Sigmoid colon (tissue), 7 donors: ENCODE results near the gene SIRT2. TPM values are rescaled to one million over a fixed set of nuclear protein-coding genes. Genes with fewer than 3 reads are reported as not detected.

Source experiments
- DNase-seq: peaks from one replicate; pipeline ENCODE4 v3.0.0-alpha.2; 2019
- H3K27ac ChIP-seq, 4 donors: fragments of 200-600 bp; sonication (generic); one replicate each; pipeline ENCODE4 v1.5.1; 2016 to 2019; ENCODE audit warnings: mild to moderate bottlenecking in 1 of 4
- H3K27me3 ChIP-seq, 3 donors: fragments of 200-600 bp; sonication (generic); one replicate each; pipeline ENCODE4 v1.5.1; 2019; ENCODE audit warnings: mild to moderate bottlenecking in 1 of 3
- H3K36me3 ChIP-seq, 4 donors: fragments of 200-600 bp; sonication (generic); one replicate each; pipeline ENCODE4 v1.5.1; 2016 to 2019
- H3K4me1 ChIP-seq, 4 donors: fragments of 200-600 bp; sonication (generic); one replicate each; pipeline ENCODE4 v1.5.1; 2017 to 2019
- H3K4me3 ChIP-seq, 4 donors: fragments of 200-600 bp; sonication (generic); one replicate each; pipeline ENCODE4 v1.5.1; 2017 to 2019; ENCODE audit warnings: mild to moderate bottlenecking in 2 of 4, moderate library complexity in 1 of 4
- H3K9me3 ChIP-seq, 4 donors: fragments of 200-600 bp in 3 of 4; sonication (generic) in 3 of 4; one replicate each; pipeline versions ENCODE4 v1.5.1 to v1.6.1; 2013 to 2019
- EP300 ChIP-seq, 4 donors: sonication (generic); formaldehyde crosslinking; IDR thresholded peaks; one replicate each; pipeline ENCODE4 v1.6.1; 2017; ENCODE audit warnings: antibody characterized with exemption in 4 of 4
- POLR2A ChIP-seq, 2 donors: fragments of 450-650 bp; IDR thresholded peaks; one replicate each; pipeline ENCODE4 v1.6.1; 2016; ENCODE audit warnings: antibody characterized with exemption in 2 of 2, mild to moderate bottlenecking in 2 of 2, moderate library complexity in 2 of 2
- POLR2AphosphoS5 ChIP-seq, 4 donors: sonication (generic); formaldehyde crosslinking; IDR thresholded peaks; one replicate each; pipeline ENCODE4 v1.6.1; 2017; ENCODE audit warnings: antibody characterized with exemption in 4 of 4
- WGBS, 2 donors: extraction: QIAGEN DNeasy Blood & Tissue Kit; methylation state at CpG; one replicate each; pipeline ENCODE4 v1.1.7; 2013; 5-methylcytosine and 5-hydroxymethylcytosine counted together
- intact Hi-C: fragments of 100-400 bp; cut with DNase I; formaldehyde crosslinking; loops from one replicate; pipeline ENCODE4 v1.15.1; 2023
- polyA plus RNA-seq, 3 donors: library from polyadenylated mRNA; stranded (reverse); fragments of 200-250 nt; gene quantifications; one replicate each; pipeline ENCODE4 v1.2.3, GENCODE V29; 2013
- total RNA-seq, 4 donors: library from RNA; depleted of rRNA; stranded (reverse); fragments of >200 nt; gene quantifications; one replicate each; pipeline ENCODE4 v1.1.0, GENCODE V29; 2016
- TF ChIP-seq, protein P1 (sequence below), 4 experiments: fragments of 450-650 bp in 3 of 4; fragments of 200-600 bp in 1 of 4; IDR thresholded peaks; one replicate each; pipeline ENCODE4 v1.5.1; 2016 to 2019; ENCODE audit warnings: antibody characterized with exemption in 4 of 4, mild to moderate bottlenecking in 3 of 4, moderate library complexity in 2 of 4
- donor health status: healthy with polysubstance abuse.
- donor health status: Bipolar disorder and iron deficiency.
- donor health status: healthy.

SIRT2 gene
- total and polyA plus RNA-seq, 7 donors: 36.2 to 92.7 (median 65.5) TPM

DNA sequence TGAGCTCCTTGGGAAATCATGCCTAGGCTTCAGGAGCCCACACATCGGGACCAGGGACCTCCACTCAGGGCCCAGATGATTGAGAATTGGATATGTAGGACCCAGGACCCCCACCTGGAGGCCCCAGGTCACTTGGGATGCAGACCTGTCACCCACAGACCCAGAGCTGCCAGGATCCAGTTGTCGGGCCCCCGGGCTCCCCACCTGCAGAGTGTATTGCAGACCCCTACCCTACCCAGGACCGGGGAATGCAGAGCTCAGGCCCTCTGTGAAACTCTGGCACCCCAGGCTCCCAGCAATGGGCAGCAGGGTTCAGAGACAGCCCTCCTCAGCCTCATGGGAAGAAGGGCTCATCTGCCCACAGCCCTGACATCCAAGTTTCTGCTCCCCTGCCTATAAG, 6.2 kb upstream of the SIRT2 start:
- Histone ChIP-seq H3K27ac (no peak overlapping the region), H3K4me3 (no peak overlapping the region), H3K9me3 (no peaks in the 10 kb centered on the region), H3K36me3 (peaks cover 0 to 35% (median 22%) of the 10 kb centered on the region in 4 donors), H3K27me3 (peaks cover 0 to 4% (median 0%) of the 10 kb centered on the region in 3 donors), H3K4me1 (peaks cover 0 to 8% (median 7%) of the 10 kb centered on the region in 4 donors)
- WGBS, 2 donors: 93 to 96% methylated on average over 4 of the region's 4 CpGs
- intact Hi-C loops: no loop called here
- TF ChIP-seq POLR2AphosphoS5 (IDR thresholded peaks at IDR 0.05) (no peak), POLR2A (IDR thresholded peaks at IDR 0.05) (no peak), EP300 (IDR thresholded peaks at IDR 0.05) (no peak)
- TF ChIP-seq, protein P1, sequence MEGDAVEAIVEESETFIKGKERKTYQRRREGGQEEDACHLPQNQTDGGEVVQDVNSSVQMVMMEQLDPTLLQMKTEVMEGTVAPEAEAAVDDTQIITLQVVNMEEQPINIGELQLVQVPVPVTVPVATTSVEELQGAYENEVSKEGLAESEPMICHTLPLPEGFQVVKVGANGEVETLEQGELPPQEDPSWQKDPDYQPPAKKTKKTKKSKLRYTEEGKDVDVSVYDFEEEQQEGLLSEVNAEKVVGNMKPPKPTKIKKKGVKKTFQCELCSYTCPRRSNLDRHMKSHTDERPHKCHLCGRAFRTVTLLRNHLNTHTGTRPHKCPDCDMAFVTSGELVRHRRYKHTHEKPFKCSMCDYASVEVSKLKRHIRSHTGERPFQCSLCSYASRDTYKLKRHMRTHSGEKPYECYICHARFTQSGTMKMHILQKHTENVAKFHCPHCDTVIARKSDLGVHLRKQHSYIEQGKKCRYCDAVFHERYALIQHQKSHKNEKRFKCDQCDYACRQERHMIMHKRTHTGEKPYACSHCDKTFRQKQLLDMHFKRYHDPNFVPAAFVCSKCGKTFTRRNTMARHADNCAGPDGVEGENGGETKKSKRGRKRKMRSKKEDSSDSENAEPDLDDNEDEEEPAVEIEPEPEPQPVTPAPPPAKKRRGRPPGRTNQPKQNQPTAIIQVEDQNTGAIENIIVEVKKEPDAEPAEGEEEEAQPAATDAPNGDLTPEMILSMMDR (IDR thresholded peaks at IDR 0.05): no peak
- no peak for DNase-seq

DNA sequence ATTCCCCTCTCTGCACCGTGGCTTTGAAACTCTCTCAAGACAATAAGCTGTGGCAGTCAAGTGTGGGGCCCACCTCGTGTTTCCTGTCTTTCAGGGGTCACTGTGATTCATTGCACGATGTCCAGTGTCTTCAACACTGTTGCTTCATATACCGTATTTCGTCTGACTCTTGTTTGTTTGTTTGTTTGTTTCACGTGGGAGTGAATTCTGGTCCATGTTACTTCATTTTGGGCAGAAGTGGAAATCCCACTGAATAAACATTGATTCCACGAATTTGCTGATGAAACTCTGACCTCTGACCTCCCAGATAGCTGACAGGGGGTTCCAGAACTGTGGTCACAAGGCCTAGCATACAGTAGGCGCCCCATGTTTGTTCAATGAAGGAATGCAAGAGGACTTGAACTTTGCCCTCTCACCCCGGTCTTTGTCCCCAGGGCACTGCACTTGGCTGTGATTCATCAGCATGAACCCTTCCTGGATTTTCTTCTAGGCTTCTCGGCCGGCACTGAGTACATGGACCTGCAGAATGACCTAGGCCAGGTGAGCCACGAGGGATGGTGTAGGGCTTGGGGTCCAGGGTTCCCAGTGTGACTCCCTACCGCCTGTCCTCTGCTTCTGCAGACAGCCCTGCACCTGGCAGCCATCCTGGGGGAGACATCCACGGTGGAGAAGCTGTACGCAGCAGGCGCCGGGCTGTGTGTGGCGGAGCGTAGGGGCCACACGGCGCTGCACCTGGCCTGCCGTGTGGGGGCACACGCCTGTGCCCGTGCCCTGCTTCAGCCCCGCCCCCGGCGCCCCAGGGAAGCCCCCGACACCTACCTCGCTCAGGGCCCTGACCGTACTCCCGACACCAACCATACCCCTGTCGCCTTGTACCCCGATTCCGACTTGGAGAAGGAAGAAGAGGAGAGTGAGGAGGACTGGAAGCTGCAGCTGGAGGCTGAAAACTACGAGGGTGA, 5.4 kb upstream of the SIRT2 start:
- no peak overlapping the region for H3K27ac ChIP-seq
- H3K36me3 ChIP-seq: peaks cover 0 to 35% (median 22%) of the 10 kb centered on the region in 4 donors
- H3K4me3 ChIP-seq: no peak overlapping the region
- TF ChIP-seq POLR2AphosphoS5 (IDR thresholded peaks at IDR 0.05) (no peak), POLR2A (IDR thresholded peaks at IDR 0.05) (no peak), EP300 (IDR thresholded peaks at IDR 0.05) (no peak)
- TF ChIP-seq, protein P1 (IDR thresholded peaks at IDR 0.05): no peak
- peaks cover 0 to 13% (median 12%) of the 10 kb centered on the region in 4 donors for H3K4me1 ChIP-seq
- no peaks in the 10 kb centered on the region for H3K9me3 ChIP-seq
- 87 to 91% methylated on average over 35 of the region's 35 CpGs for WGBS, 2 donors
- intact Hi-C loops: no loop called here
- DNase-seq: no peak
- no peaks in the 10 kb centered on the region for H3K27me3 ChIP-seq

DNA sequence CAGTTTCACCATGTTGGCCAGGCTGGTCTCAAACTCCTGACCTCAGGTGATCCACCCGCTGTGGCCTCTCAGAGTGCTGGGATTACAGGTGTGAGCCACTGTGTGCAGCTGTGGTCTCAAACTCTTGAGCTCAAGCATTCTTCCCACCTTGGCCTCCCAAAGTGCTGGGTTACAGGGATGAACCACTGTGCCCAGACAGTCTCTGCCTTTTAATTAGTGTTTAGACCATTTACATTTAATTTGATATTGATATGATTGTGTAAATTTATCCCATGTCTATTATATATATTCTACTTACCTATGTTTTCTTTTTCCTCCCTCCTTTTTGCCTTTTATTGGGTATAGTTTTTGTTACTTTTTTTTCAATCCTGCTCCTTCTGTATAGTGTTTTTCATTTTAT, 2.3 kb upstream of the SIRT2 start:
- Histone ChIP-seq H3K36me3 (peaks cover 0 to 20% (median 11%) of the 10 kb centered on the region in 4 donors), H3K4me3 (no peak overlapping the region), H3K27ac (no peak overlapping the region), H3K27me3 (no peaks in the 10 kb centered on the region), H3K9me3 (no peaks in the 10 kb centered on the region), H3K4me1 (peaks cover 0 to 37% (median 30%) of the 10 kb centered on the region in 4 donors)
- no peak for DNase-seq
- 99 to 100% methylated on average over 1 of the region's 1 CpG for WGBS, 2 donors
- no peak for TF ChIP-seq EP300 (IDR thresholded peaks at IDR 0.05)
- TF ChIP-seq POLR2A (IDR thresholded peaks at IDR 0.05): no peak
- TF ChIP-seq, protein P1 (IDR thresholded peaks at IDR 0.05): no peak
- TF ChIP-seq POLR2AphosphoS5 (IDR thresholded peaks at IDR 0.05): no peak
- intact Hi-C loops: loop anchor here (2.0 kb wide), 1 partner anchor 29 kb away; the partner anchor contains the start of genes MRPS12 and SARS2

DNA sequence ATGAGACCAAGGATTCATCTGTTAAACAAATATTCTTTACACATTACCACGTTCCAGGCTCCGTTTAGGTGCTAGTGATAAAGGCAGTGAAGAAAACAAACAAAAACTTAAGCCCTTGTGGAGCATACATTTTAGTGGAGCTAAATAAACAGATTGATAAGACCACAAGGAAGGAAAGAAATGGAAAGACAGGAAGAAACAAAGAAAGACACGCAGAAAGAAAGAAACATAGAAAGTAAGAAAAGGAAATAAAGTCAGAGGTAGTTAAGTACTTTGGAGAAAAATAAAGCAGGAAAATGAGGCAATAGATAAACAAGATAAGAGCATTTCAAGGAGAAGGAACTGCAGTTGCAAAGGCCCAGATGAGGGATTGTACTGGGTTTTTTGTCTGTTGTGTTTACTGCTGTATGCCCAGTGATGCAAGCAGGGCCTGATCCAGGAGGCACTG, 1.3 kb upstream of the SIRT2 start:
- H3K4me3 ChIP-seq: peak overlapping the region in 3 of 4 donors; percentile 66 to 90 (median 67)
- WGBS, 2 donors: 5 to 24% methylated on average over 3 of the region's 3 CpGs

More for the DNA sequence above, 1.3 kb upstream of the SIRT2 start:
- no peak for DNase-seq
- H3K27ac ChIP-seq: peak overlapping the region; percentile 90 to 95 (median 92)
- intact Hi-C loops: loop anchor here (1.0 to 2.0 kb wide), 2 partner anchors 30 to 69 kb away; partner anchors contain the start of genes ECH1, MRPS12 and SARS2
- TF ChIP-seq POLR2A (IDR thresholded peaks at IDR 0.05): no peak
- TF ChIP-seq EP300 (IDR thresholded peaks at IDR 0.05): no peak
- TF ChIP-seq, protein P1 (IDR thresholded peaks at IDR 0.05): no peak
- H3K36me3 ChIP-seq: peaks cover 0 to 15% (median 5%) of the 10 kb centered on the region in 4 donors
- H3K27me3 ChIP-seq: no peaks in the 10 kb centered on the region
- no peaks in the 10 kb centered on the region for H3K9me3 ChIP-seq
- H3K4me1 ChIP-seq: peaks cover 0 to 42% (median 33%) of the 10 kb centered on the region in 4 donors
